PC-9 (cell line): Measurements from ENCODE around the gene TRIM45.

Experiments
- EZH2 ChIP-seq: fragments of 200-600 bp; sonication (generic); IDR thresholded peaks from 2 replicates; pipeline ENCODE4 v1.8.0; 2017; ENCODE audit warnings: antibody characterized with exemption, low read depth
- TF ChIP-seq, protein P1 (sequence below): fragments of 200-600 bp; sonication (generic); conservative IDR thresholded peaks from 2 replicates; pipeline ENCODE4 v1.6.1; 2017; ENCODE audit warnings: mixed run types, antibody characterized with exemption, mild to moderate bottlenecking, moderate library complexity

DNA sequence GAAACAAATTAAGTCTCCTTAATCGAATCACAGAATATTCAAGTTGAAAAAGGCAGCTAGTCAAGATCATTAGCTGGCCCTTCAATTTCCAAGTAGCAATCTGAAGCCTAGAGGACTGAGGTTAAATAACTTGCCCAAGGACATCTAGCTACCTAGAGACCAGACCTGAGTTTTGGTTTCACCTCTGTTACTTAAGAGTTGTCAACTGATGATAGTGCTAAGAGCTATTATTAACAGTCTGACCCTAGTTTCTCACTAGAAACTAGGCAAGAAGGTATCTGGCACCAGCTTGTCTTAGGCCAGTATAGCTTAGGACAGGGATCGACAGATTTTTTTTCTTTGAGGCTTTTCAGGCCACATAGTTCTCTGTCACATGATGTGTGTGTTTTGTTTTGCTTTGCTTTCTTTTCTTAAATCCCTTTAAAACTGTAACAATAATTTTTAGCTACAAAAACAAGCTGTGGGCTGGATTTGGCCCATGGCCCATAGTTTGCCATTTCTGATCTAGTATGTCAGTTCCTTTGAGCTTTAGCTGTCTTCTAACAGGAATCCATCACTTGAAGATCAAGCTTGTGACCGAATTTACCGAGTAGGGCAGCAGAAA, 23.2 kb downstream of the TRIM45 start:
- TF ChIP-seq, protein P1, sequence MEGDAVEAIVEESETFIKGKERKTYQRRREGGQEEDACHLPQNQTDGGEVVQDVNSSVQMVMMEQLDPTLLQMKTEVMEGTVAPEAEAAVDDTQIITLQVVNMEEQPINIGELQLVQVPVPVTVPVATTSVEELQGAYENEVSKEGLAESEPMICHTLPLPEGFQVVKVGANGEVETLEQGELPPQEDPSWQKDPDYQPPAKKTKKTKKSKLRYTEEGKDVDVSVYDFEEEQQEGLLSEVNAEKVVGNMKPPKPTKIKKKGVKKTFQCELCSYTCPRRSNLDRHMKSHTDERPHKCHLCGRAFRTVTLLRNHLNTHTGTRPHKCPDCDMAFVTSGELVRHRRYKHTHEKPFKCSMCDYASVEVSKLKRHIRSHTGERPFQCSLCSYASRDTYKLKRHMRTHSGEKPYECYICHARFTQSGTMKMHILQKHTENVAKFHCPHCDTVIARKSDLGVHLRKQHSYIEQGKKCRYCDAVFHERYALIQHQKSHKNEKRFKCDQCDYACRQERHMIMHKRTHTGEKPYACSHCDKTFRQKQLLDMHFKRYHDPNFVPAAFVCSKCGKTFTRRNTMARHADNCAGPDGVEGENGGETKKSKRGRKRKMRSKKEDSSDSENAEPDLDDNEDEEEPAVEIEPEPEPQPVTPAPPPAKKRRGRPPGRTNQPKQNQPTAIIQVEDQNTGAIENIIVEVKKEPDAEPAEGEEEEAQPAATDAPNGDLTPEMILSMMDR, result no peak
- no peak for TF ChIP-seq EZH2
